ENCODE results near the gene AOAH. TPM values are rescaled to one million over a fixed set of nuclear protein-coding genes. Genes with fewer than 3 reads are reported as not detected.

AOAH gene
- total RNA-seq, 1 experiment from 2014 or later = 0.39 TPM

DNA sequence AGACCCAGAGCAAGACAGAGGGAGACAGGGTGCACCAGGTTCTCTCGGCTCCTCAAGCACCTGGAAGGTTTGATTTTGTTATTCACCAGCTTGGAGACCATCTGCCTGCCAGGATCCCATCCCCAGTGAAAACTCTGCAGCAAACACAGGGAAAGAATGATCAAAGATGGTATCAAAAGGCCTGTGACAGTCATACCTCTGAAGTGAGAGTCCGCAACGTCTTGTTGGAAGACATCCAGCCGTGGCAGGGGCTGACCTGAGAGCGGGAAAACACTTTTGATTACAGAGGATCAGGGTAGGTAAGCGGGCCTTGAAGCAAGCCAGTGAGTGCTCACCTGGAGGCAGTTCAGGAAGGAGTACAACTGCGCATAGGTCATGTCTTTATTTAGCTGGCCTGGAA is 192.3 kb downstream of the AOAH start:
- Histone ChIP-seq H3K4me2 (ENCODE audit: insufficient read depth, insufficient read length, low read length) (no peak overlapping the region), H2BK120ac (ENCODE audit: low read depth, low read length, poor library complexity, severe bottlenecking) (no peak overlapping the region), H4K91ac (ENCODE audit: insufficient read length, low read depth, low read length) (no peak overlapping the region), H3K27ac (ENCODE audit: insufficient read length, low read depth, low read length) (no peak overlapping the region), H3K4me1 (ENCODE audit: insufficient read depth, low read length) (peaks cover under 1% of the 10 kb centered on the region; the same call in 1 of the 2 replicates), H3K4ac (ENCODE audit: low read depth, low read length) (no peak overlapping the region), H3K79me2 (ENCODE audit: insufficient read depth, low read length) (no peaks in the 10 kb centered on the region), H2AFZ (ENCODE audit: low read length) (no peak overlapping the region), H2BK15ac (ENCODE audit: low read depth, low read length) (no peak overlapping the region), H3K23me2 (ENCODE audit: insufficient read length, low read depth, low read length, poor library complexity, severe bottlenecking) (no peaks in the 10 kb centered on the region), H3K18ac (ENCODE audit: insufficient read length, low read depth, low read length) (peak overlapping the region; percentile 44), H3K9ac (ENCODE audit: extremely low read depth, insufficient read length, low read length) (no peak overlapping the region), H3K23ac (ENCODE audit: insufficient read length, low read depth, low read length) (no peak overlapping the region), H3K56ac (ENCODE audit: insufficient read length, low read depth, low read length) (no peak overlapping the region), H3K14ac (ENCODE audit: insufficient read depth, low read length) (no peak overlapping the region; the same call in 1 of the 2 replicates), H2AK5ac (ENCODE audit: insufficient read length, low read length) (no peak overlapping the region), H2BK12ac (ENCODE audit: insufficient read length, low read depth, low read length) (no peak overlapping the region), H3K27me3 (ENCODE audit: insufficient read depth, low read length) (no peaks in the 10 kb centered on the region), H4K5ac (ENCODE audit: insufficient read length, low read depth, low read length) (no peak overlapping the region), H4K20me1 (ENCODE audit: control insufficient read depth, insufficient read depth, insufficient read length) (no peaks in the 10 kb centered on the region), H2BK20ac (ENCODE audit: low read depth, low read length, poor library complexity, severe bottlenecking) (no peak overlapping the region), H3K9me3 (ENCODE audit: control insufficient read depth, low read depth, low read length) (no peaks in the 10 kb centered on the region), H4K8ac (replicated peaks; ENCODE audit: insufficient read length, low read depth, low read length) (peak overlapping the region; percentile 57), H3K79me1 (ENCODE audit: insufficient read depth, low read depth, low read length, poor library complexity, severe bottlenecking) (no peaks in the 10 kb centered on the region), H3T11ph (ENCODE audit: low read length) (no peak overlapping the region), H2BK5ac (ENCODE audit: insufficient read length, low read length) (no peak overlapping the region)
- H3K27me3 Mint-ChIP-seq (ENCODE audit: low read depth) = no peaks in the 10 kb centered on the region
- no CpG with 5 or more reads among the region's 7 CpGs for WGBS (ENCODE audit: extremely low coverage, insufficient read length, low lambda C conversion rate)
- DNase-seq = no peak
- no peak overlapping the region for H3K4me3 Mint-ChIP-seq
- TF ChIP-seq, protein P1, sequence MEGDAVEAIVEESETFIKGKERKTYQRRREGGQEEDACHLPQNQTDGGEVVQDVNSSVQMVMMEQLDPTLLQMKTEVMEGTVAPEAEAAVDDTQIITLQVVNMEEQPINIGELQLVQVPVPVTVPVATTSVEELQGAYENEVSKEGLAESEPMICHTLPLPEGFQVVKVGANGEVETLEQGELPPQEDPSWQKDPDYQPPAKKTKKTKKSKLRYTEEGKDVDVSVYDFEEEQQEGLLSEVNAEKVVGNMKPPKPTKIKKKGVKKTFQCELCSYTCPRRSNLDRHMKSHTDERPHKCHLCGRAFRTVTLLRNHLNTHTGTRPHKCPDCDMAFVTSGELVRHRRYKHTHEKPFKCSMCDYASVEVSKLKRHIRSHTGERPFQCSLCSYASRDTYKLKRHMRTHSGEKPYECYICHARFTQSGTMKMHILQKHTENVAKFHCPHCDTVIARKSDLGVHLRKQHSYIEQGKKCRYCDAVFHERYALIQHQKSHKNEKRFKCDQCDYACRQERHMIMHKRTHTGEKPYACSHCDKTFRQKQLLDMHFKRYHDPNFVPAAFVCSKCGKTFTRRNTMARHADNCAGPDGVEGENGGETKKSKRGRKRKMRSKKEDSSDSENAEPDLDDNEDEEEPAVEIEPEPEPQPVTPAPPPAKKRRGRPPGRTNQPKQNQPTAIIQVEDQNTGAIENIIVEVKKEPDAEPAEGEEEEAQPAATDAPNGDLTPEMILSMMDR (conservative IDR thresholded peaks at IDR 0.05) = no peak
- no peaks in the 10 kb centered on the region for H3K9me3 Mint-ChIP-seq
- no peaks in the 10 kb centered on the region; a peak in 1 of 4 replicates for H3K4me1 Mint-ChIP-seq
- no peaks in the 10 kb centered on the region for H3K36me3 Mint-ChIP-seq (ENCODE audit: insufficient read depth in 1 of 3, low read depth in 3 of 3)
- H3K27ac Mint-ChIP-seq = no peak overlapping the region

Measured in H9 (cell line).